HEK293 (cell line): Measurements from ENCODE around the gene STX4.

Source experiments
- CTCF ChIA-PET: fragments of 350-600 bp; formaldehyde crosslinking; extraction: SDS; loops from one replicate; lab custom pipeline; 2021; ENCODE audit warnings: antibody characterized with exemption; lab: Yijun Ruan, JAX
- POLR2A ChIA-PET: fragments of 300-600 bp; formaldehyde crosslinking; extraction: SDS; loops from one replicate; lab custom pipeline; 2020; ENCODE audit warnings: antibody characterized with exemption, inconsistent platforms; lab: Yijun Ruan, JAX
- H3K27ac ChIP-seq: fragments of 200-500 bp; sonication (Bioruptor generic); 2 replicates; pipeline ENCODE4 v1.5.1; 2014; ENCODE audit warnings: low read depth, low read length, control low read depth, inconsistent platforms; ENCODE audit errors: extremely low read depth
- H3K36me3 ChIP-seq, 2 experiments: fragments of 200-500 bp in 1 of 2; sonication (Bioruptor generic) in 1 of 2; 1 replicate in 1 of 2; 2 replicates in 1 of 2; pipeline ENCODE4 v1.5.1; 2014 to 2017; ENCODE audit warnings: inconsistent platforms in 2 of 2, low read length in 2 of 2; ENCODE audit not compliant: control insufficient read depth in 2 of 2, insufficient read depth in 1 of 2
- H3K4me1 ChIP-seq: fragments of 200-500 bp; sonication (Bioruptor generic); 2 replicates; pipeline ENCODE4 v1.5.1; 2014; ENCODE audit warnings: mild to moderate bottlenecking, low read length, inconsistent platforms; ENCODE audit not compliant: control insufficient read depth, insufficient read depth
- H3K4me3 ChIP-seq: 2 replicates; pipeline ENCODE4 v1.5.1; 2011; ENCODE audit warnings: low read depth, mild to moderate bottlenecking, control low read depth, low read length, moderate library complexity
- H3K9me3 ChIP-seq: fragments of 200-500 bp; sonication (Bioruptor generic); 2 replicates; pipeline ENCODE4 v1.5.1; 2014; ENCODE audit warnings: low read depth, low read length, inconsistent platforms; ENCODE audit not compliant: control insufficient read depth, insufficient read depth
- KLF1 ChIP-seq: fragments of 450-650 bp; formaldehyde crosslinking; IDR thresholded peaks from 2 replicates; pipeline ENCODE4 v1.5.1; 2016; ENCODE audit warnings: missing biosample characterization, missing genetic modification characterization
- OSR2 ChIP-seq: fragments of 450-650 bp; formaldehyde crosslinking; IDR thresholded peaks from 2 replicates; pipeline ENCODE4 v1.5.1; 2016; ENCODE audit warnings: missing biosample characterization, missing genetic modification characterization
- PATZ1 ChIP-seq: fragments of 450-650 bp; formaldehyde crosslinking; IDR thresholded peaks from 2 replicates; pipeline ENCODE4 v1.5.1; 2016; ENCODE audit warnings: missing biosample characterization, missing genetic modification characterization
- SP7 ChIP-seq: fragments of 450-650 bp; formaldehyde crosslinking; IDR thresholded peaks from 2 replicates; pipeline ENCODE4 v1.5.1; 2016; ENCODE audit warnings: missing biosample characterization, missing genetic modification characterization
- ZBTB17 ChIP-seq: fragments of 450-650 bp; formaldehyde crosslinking; IDR thresholded peaks from 2 replicates; pipeline ENCODE4 v1.5.1; 2016; ENCODE audit warnings: missing biosample characterization, missing genetic modification characterization
- ZBTB20 ChIP-seq: fragments of 450-650 bp; formaldehyde crosslinking; IDR thresholded peaks from 2 replicates; pipeline ENCODE4 v1.5.1; 2016; ENCODE audit warnings: missing biosample characterization, missing genetic modification characterization
- ZNF10 ChIP-seq: fragments of 450-650 bp; formaldehyde crosslinking; IDR thresholded peaks from 2 replicates; pipeline ENCODE4 v1.5.1; 2017; ENCODE audit warnings: missing biosample characterization, missing genetic modification characterization
- ZNF112 ChIP-seq: fragments of 450-650 bp; formaldehyde crosslinking; IDR thresholded peaks from 2 replicates; pipeline ENCODE4 v1.5.0; 2017; ENCODE audit warnings: missing biosample characterization, missing genetic modification characterization
- ZNF248 ChIP-seq: fragments of 450-650 bp; formaldehyde crosslinking; IDR thresholded peaks from 2 replicates; pipeline ENCODE4 v1.5.1; 2017; ENCODE audit warnings: missing biosample characterization, missing genetic modification characterization
- ZNF324 ChIP-seq: fragments of 450-650 bp; formaldehyde crosslinking; IDR thresholded peaks from 2 replicates; pipeline ENCODE4 v1.5.1; 2016; ENCODE audit warnings: missing biosample characterization, missing genetic modification characterization
- ZNF341 ChIP-seq: fragments of 450-650 bp; formaldehyde crosslinking; IDR thresholded peaks from 2 replicates; pipeline ENCODE4; 2016; ENCODE audit warnings: low read depth, missing biosample characterization, missing genetic modification characterization
- ZNF350 ChIP-seq: fragments of 450-650 bp; formaldehyde crosslinking; IDR thresholded peaks from 2 replicates; pipeline ENCODE4 v1.5.0; 2017; ENCODE audit warnings: missing biosample characterization, mild to moderate bottlenecking, missing genetic modification characterization
- ZNF37A ChIP-seq: fragments of 450-650 bp; IDR thresholded peaks from 2 replicates; pipeline ENCODE4 v1.5.1; 2018; ENCODE audit warnings: missing biosample characterization, missing genetic modification characterization
- ZNF48 ChIP-seq: fragments of 450-650 bp; formaldehyde crosslinking; IDR thresholded peaks from 2 replicates; pipeline ENCODE4 v1.5.1; 2016; ENCODE audit warnings: missing biosample characterization, missing genetic modification characterization
- ZNF501 ChIP-seq: fragments of 450-650 bp; formaldehyde crosslinking; IDR thresholded peaks from 2 replicates; pipeline ENCODE4 v1.5.1; 2016; ENCODE audit warnings: missing biosample characterization, missing genetic modification characterization
- ZNF513 ChIP-seq: fragments of 450-650 bp; IDR thresholded peaks from 2 replicates; pipeline ENCODE4 v1.5.1; 2018; ENCODE audit warnings: missing biosample characterization, missing genetic modification characterization
- ZNF530 ChIP-seq: fragments of 450-650 bp; formaldehyde crosslinking; IDR thresholded peaks from 2 replicates; pipeline ENCODE4 v1.5.1; 2016; ENCODE audit warnings: low read depth, missing biosample characterization, missing genetic modification characterization
- ZNF610 ChIP-seq: fragments of 450-650 bp; formaldehyde crosslinking; IDR thresholded peaks from 2 replicates; pipeline ENCODE4 v1.5.1; 2016; ENCODE audit warnings: missing biosample characterization, missing genetic modification characterization, borderline replicate concordance
- ZNF629 ChIP-seq: fragments of 450-650 bp; formaldehyde crosslinking; IDR thresholded peaks from 2 replicates; pipeline ENCODE4 v1.5.1; 2017; ENCODE audit warnings: missing biosample characterization, missing genetic modification characterization
- ZNF768 ChIP-seq: fragments of 450-650 bp; formaldehyde crosslinking; IDR thresholded peaks from 2 replicates; pipeline ENCODE4 v1.5.1; 2018; ENCODE audit warnings: missing biosample characterization, mild to moderate bottlenecking, missing genetic modification characterization
- ZSCAN23 ChIP-seq: fragments of 450-650 bp; formaldehyde crosslinking; IDR thresholded peaks from 2 replicates; pipeline ENCODE4 v1.5.1; 2016; ENCODE audit warnings: missing biosample characterization, missing genetic modification characterization

Gene STX4

GRCh38 chr16:31032736-31033708 lies at the start of gene STX4 (continued):
- TF ChIP-seq ZNF501 (tag by site-specific recombination) (peak; percentile 92), ZNF324 (tag by site-specific recombination) (peak; percentile 99), OSR2 (tag by site-specific recombination) (peak; percentile 50), SP7 (tag by site-specific recombination) (peak; percentile 98), ZSCAN23 (tag by site-specific recombination) (peak; percentile 82), ZNF248 (tag by site-specific recombination) (no peak), ZNF37A (no peak), ZNF629 (tag by site-specific recombination) (peak; percentile 100)

GRCh38 chr16:30983898-30984610 lies 49.3 kb upstream of the STX4 start:
- no peak overlapping the region for H3K27ac ChIP-seq
- H3K36me3 ChIP-seq: peaks cover 0 to 81% of the 10 kb centered on the region in 2 experiments; a peak in 2 of 3 replicates

More at GRCh38 chr16:30983898-30984610, 49.3 kb upstream of the STX4 start:
- ChIA-PET CTCF (interaction anchor here (0.5 to 4.2 kb wide), 52 partner anchors 9 to 1174 kb away, joined by 3 to 25 read pairs (median 4); partner anchors contain the start of genes ARMC5, KAT8, PAGR1 and STX4), POLR2A (interaction anchor here (0.6 to 2.9 kb wide), 15 partner anchors 11 to 1169 kb away, joined by 3 to 13 read pairs (median 3); partner anchors contain the start of genes FUS, KAT8, PAGR1 and ZNF646)
- no peak overlapping the region for H3K4me3 ChIP-seq
- H3K9me3 ChIP-seq: no peaks in the 10 kb centered on the region
- no peaks in the 10 kb centered on the region for H3K4me1 ChIP-seq
- TF ChIP-seq ZNF610 (tag by site-specific recombination) (no peak), ZBTB20 (tag by site-specific recombination) (no peak), ZNF48 (tag by site-specific recombination) (no peak), SP7 (tag by site-specific recombination) (no peak), ZNF513 (tag by site-specific recombination) (no peak), ZNF10 (tag by site-specific recombination) (0 out of 2 replicates have a peak, but pooled peaks have one; percentile 32), ZNF341 (tag by site-specific recombination) (no peak), PATZ1 (tag by site-specific recombination) (peak; percentile 67), ZNF112 (tag by site-specific recombination) (no peak), ZNF768 (no peak), ZNF350 (tag by site-specific recombination) (no peak), ZBTB17 (no peak), ZNF530 (tag by site-specific recombination) (no peak), KLF1 (tag by site-specific recombination) (no peak)
